Neural crest cell (in vitro differentiated cells): ENCODE measurements around the gene STMN3. TPM values are rescaled to one million over a fixed set of nuclear protein-coding genes. Genes with fewer than 3 reads are reported as not detected.
"Not testable (repeated sequence)": the region's sequence is repeated elsewhere in the genome, so short reads cannot be mapped to it uniquely, and the experiment has no call there.

Experiments used
- DNase-seq: peaks from one replicate; pipeline ENCODE4 v3.0.0; 2021; ENCODE audit warnings: low read depth, mixed read lengths, low spot score
- H3K27ac Mint-ChIP-seq: one replicate; pipeline ENCODE4 v1.8.0; 2021; ENCODE audit warnings: mild to moderate bottlenecking, mixed read lengths; ENCODE audit not compliant: unreplicated experiment
- H3K27me3 Mint-ChIP-seq: 2 replicates; pipeline ENCODE4 v1.8.0; 2021; ENCODE audit warnings: low read depth, mild to moderate bottlenecking, mixed read lengths
- H3K36me3 Mint-ChIP-seq: 2 replicates; pipeline ENCODE4 v1.8.0; 2021; ENCODE audit warnings: low read depth, mild to moderate bottlenecking, mixed read lengths
- H3K4me1 Mint-ChIP-seq: 2 replicates; pipeline ENCODE4 v1.8.0; 2021; ENCODE audit warnings: mixed read lengths
- H3K4me3 Mint-ChIP-seq: one replicate; pipeline ENCODE4 v1.8.0; 2021; ENCODE audit warnings: mild to moderate bottlenecking, mixed read lengths
- H3K9me3 Mint-ChIP-seq: 2 replicates; pipeline ENCODE4 v1.8.0; 2021; ENCODE audit warnings: mixed read lengths
- CTCF ChIP-seq: fragments of 200-600 bp; sonication (generic); conservative IDR thresholded peaks from 2 replicates; pipeline ENCODE4 v1.5.0; 2021; ENCODE audit warnings: antibody characterized with exemption, mild to moderate bottlenecking
- total RNA-seq: library from RNA; stranded (reverse); gene quantifications from 2 replicates; pipeline ENCODE4 v1.2.1, GENCODE V29; 2021

Gene STMN3
- total RNA-seq, 1 donor from 2014 or later = 101 TPM

- no peaks in the 10 kb centered on the region for H3K9me3 Mint-ChIP-seq
- H3K27me3 Mint-ChIP-seq = no peaks in the 10 kb centered on the region
- H3K4me3 Mint-ChIP-seq = no peak overlapping the region
- TF ChIP-seq CTCF = no peak
- peak overlapping the region; percentile 35 for H3K27ac Mint-ChIP-seq
- no peaks in the 10 kb centered on the region for H3K4me1 Mint-ChIP-seq
- DNase-seq = no peak
- peaks cover 12% of the 10 kb centered on the region for H3K36me3 Mint-ChIP-seq
Measured at GRCh38 chr20:63673951-63674350, 20.7 kb upstream of the STMN3 start.

GRCh38 chr20:63672666-63673065, 19.4 kb upstream of the STMN3 start:
- Mint-ChIP-seq H3K4me1 (no peaks in the 10 kb centered on the region), H3K27me3 (no peaks in the 10 kb centered on the region), H3K9me3 (no peaks in the 10 kb centered on the region), H3K27ac (no peak overlapping the region), H3K4me3 (no peak overlapping the region), H3K36me3 (peaks cover 6% of the 10 kb centered on the region)
- TF ChIP-seq CTCF = no peak
- DNase-seq = no peak

DNA sequence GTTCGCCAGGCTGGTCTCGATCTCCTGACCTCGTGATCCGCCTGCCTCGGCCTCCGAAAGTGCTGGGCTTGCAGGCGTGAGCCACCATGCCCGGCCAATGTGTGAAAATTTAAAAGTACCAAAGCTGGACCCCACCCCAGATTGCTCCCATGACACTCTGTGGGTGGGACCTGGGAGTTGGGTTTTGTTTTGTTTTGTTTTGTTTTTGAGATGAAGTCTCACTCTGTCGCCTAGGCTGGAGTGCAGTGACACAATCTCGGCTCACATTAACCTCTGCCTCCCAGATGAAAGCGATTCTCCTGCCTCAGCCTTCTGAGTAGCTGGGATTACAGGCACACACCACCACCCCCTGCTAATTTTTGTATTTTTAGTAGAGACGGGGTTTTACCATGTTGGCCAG, 18.5 kb upstream of the STMN3 start:
- DNase-seq, H3K4me1 Mint-ChIP-seq, H3K4me3 Mint-ChIP-seq: not testable (repeated sequence)

DNA sequence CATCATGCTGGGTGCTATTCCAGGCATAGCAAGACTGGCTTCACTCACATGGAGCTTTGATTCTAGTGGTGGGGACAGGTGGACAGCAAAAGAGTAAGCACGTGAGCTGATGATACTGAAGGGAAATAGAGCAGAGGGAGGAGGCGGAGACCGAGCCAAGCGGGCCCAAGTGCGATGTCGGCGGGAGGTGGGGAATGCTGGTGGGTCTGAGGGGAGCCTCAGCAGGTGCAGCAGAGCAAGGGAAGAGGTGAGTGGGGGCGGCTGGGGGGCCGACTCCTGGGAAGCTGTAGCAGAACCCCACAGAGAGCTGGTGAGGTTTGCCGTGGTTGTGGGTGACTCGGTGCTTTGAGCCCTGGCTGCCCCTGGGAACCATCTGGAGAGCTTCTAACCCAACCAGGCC, 15.1 kb upstream of the STMN3 start:
- Mint-ChIP-seq H3K27me3 (no peaks in the 10 kb centered on the region), H3K4me1 (no peaks in the 10 kb centered on the region), H3K27ac (no peak overlapping the region), H3K4me3 (no peak overlapping the region), H3K9me3 (no peaks in the 10 kb centered on the region), H3K36me3 (peaks cover 3% of the 10 kb centered on the region)
- no peak for DNase-seq
- no peak for TF ChIP-seq CTCF

More for the DNA sequence above, 18.5 kb upstream of the STMN3 start:
- H3K36me3 Mint-ChIP-seq, H3K27me3 Mint-ChIP-seq, H3K9me3 Mint-ChIP-seq, H3K27ac Mint-ChIP-seq: not testable (repeated sequence)

- DNase-seq = no peak
- no peaks in the 10 kb centered on the region for H3K4me1 Mint-ChIP-seq
- H3K27me3 Mint-ChIP-seq = no peaks in the 10 kb centered on the region
- peaks cover 3% of the 10 kb centered on the region for H3K36me3 Mint-ChIP-seq
- no peak overlapping the region for H3K4me3 Mint-ChIP-seq
- no peak overlapping the region for H3K27ac Mint-ChIP-seq
- TF ChIP-seq CTCF = no peak
- no peaks in the 10 kb centered on the region for H3K9me3 Mint-ChIP-seq
Measured at GRCh38 chr20:63667858-63668257, 14.6 kb upstream of the STMN3 start.

DNA sequence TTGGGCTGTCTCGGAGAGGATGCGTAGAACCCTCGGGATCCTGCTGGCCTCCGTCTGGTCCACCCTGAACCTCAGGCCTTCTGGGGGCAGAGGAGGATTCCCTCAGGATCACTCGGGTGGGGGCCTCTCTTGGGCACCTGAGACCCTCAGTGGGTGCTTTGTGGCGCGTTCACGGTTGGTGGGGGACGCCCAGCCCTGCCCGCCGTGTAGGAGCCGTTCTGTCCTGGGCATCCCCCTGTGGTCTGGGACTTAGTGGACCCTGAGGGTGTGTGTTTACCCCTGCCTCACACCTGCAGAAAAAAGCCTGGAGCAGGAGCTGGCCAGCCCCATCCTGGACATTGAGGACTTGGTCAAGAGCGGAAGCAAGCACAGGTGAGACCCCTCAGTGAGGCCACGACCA, 12.5 kb upstream of the STMN3 start:
- Mint-ChIP-seq H3K36me3 (peaks cover 3% of the 10 kb centered on the region), H3K27me3 (no peaks in the 10 kb centered on the region), H3K4me3 (no peak overlapping the region), H3K27ac (no peak overlapping the region), H3K9me3 (no peaks in the 10 kb centered on the region), H3K4me1 (no peaks in the 10 kb centered on the region)
- DNase-seq = no peak
- TF ChIP-seq CTCF = no peak
